ENCODE results near the gene INAFM1. TPM values are rescaled to one million over a fixed set of nuclear protein-coding genes. Genes with fewer than 3 reads are reported as not detected.
A peak's percentile ranks its signal among the peaks of the same experiment; 100 is the strongest.

The INAFM1 gene
- total and polyA plus RNA-seq, 2 donors (not counting 3 experiments of a cell fraction or from before 2014, with no cell fraction given), result 2.8 to 8.3 TPM

- H3K79me2 ChIP-seq (ENCODE audit: control insufficient read depth, insufficient read depth, low read length), result peaks cover 9% of the 10 kb centered on the region
- CTCF ChIA-PET, result interaction anchor here (1.1 to 3.1 kb wide), 3 partner anchors 13 to 20 kb away, joined by 3 to 31 read pairs (median 3); no protein-coding TSS in a partner anchor
- H3K9me1 ChIP-seq (replicated peaks; ENCODE audit: control insufficient read depth, extremely low read depth, insufficient read depth, low read length), result no peaks in the 10 kb centered on the region
- dilution Hi-C loops (cut with MboI; ENCODE audit: extremely low pct_ligation_motif_present, low sequenced_read_pairs), result no loop called here
- POLR2A ChIA-PET, result interaction anchor here (1.5 kb wide), 1 partner anchor 26 kb away, joined by 3 read pairs; the partner anchor contains the start of gene CCDC9
- TF ChIP-seq CTCF (IDR thresholded peaks at IDR 0.05; ENCODE audit: extremely low read depth in 1 of 2, insufficient read depth in 1 of 2, low read depth in 1 of 2, low read length in 2 of 2), result peak; percentile 63 to 81
- no peak for TF ChIP-seq MAX (IDR thresholded peaks at IDR 0.05; ENCODE audit: insufficient read depth, insufficient read length)
- no peaks in the 10 kb centered on the region for H3K9me3 ChIP-seq (replicated peaks; ENCODE audit: control insufficient read depth, insufficient read depth, low read length)
- no peak overlapping the region for H2AFZ ChIP-seq (ENCODE audit: low read depth, low read length)
- H4K20me1 ChIP-seq (replicated peaks; ENCODE audit: control insufficient read depth, extremely low read depth, insufficient read depth, low read length), result no peaks in the 10 kb centered on the region
- H3K9ac ChIP-seq (replicated peaks; ENCODE audit: extremely low read depth, insufficient read depth, low read length), result peak overlapping the region; percentile 64
- peak overlapping the region; percentile 55 to 93 (median 70) for H3K4me3 ChIP-seq (replicated peaks in 1 of 3; ENCODE audit: insufficient read depth in 1 of 3, low read depth in 1 of 3, low read length in 3 of 3)
- H3K27me3 ChIP-seq (ENCODE audit: control insufficient read depth in 2 of 2, insufficient read depth in 2 of 2, low read length in 2 of 2), result no peaks in the 10 kb centered on the region
- no peaks in the 10 kb centered on the region for H3K36me3 ChIP-seq (ENCODE audit: control insufficient read depth in 2 of 2, extremely low read depth in 1 of 2, insufficient read depth in 2 of 2, low read length in 2 of 2)
- peak; percentile 61 for DNase-seq (ENCODE audit: low read depth, low spot score)
- peaks cover 36% of the 10 kb centered on the region for H3K4me1 ChIP-seq (ENCODE audit: control insufficient read depth, extremely low read depth, insufficient read depth, low read length)
- FAIRE-seq, result no peak
- H3K4me2 ChIP-seq (ENCODE audit: insufficient read depth, low read length), result peak overlapping the region; percentile 57
- peak overlapping the region; percentile 31 for H3K27ac ChIP-seq (ENCODE audit: insufficient read depth, low read depth, low read length)
- BruUV-seq (replicated peaks), result no TSS peak
- intact Hi-C loops (cut with micrococcal nuclease), result no loop called here
These were observed 44.4 kb upstream of the INAFM1 start for GRCh38 chr19:47230054-47230920.

- Histone ChIP-seq H3K27ac (ENCODE audit: insufficient read depth, low read depth, low read length) (peak within 1 kb of the TSS; percentile 56), H2AFZ (ENCODE audit: low read depth, low read length) (peak within 1 kb of the TSS; percentile 16), H3K9me1 (replicated peaks; ENCODE audit: control insufficient read depth, extremely low read depth, insufficient read depth, low read length) (no peaks in the 10 kb centered on the region), H3K4me2 (ENCODE audit: insufficient read depth, low read length) (peak within 1 kb of the TSS; percentile 57), H3K79me2 (ENCODE audit: control insufficient read depth, insufficient read depth, low read length) (peaks cover 9% of the 10 kb centered on the region), H3K36me3 (ENCODE audit: control insufficient read depth in 2 of 2, extremely low read depth in 1 of 2, insufficient read depth in 2 of 2, low read length in 2 of 2) (no peaks in the 10 kb centered on the region), H3K9ac (replicated peaks; ENCODE audit: extremely low read depth, insufficient read depth, low read length) (peak within 1 kb of the TSS; percentile 64), H4K20me1 (replicated peaks; ENCODE audit: control insufficient read depth, extremely low read depth, insufficient read depth, low read length) (no peaks in the 10 kb centered on the region), H3K9me3 (replicated peaks; ENCODE audit: control insufficient read depth, insufficient read depth, low read length) (no peaks in the 10 kb centered on the region), H3K4me1 (ENCODE audit: control insufficient read depth, extremely low read depth, insufficient read depth, low read length) (peaks cover 32% of the 10 kb centered on the region), H3K4me3 (replicated peaks in 1 of 3; ENCODE audit: insufficient read depth in 1 of 3, low read depth in 1 of 3, low read length in 3 of 3) (peak within 1 kb of the TSS; percentile 55 to 93 (median 70)), H3K27me3 (ENCODE audit: control insufficient read depth in 2 of 2, insufficient read depth in 2 of 2, low read length in 2 of 2) (no peaks in the 10 kb centered on the region)
- BruUV-seq (replicated peaks), result no TSS peak
- POLR2A ChIA-PET, result no interaction called here
- intact Hi-C loops (cut with micrococcal nuclease) (no loop called here), dilution Hi-C loops (cut with MboI; ENCODE audit: extremely low pct_ligation_motif_present, low sequenced_read_pairs) (no loop called here)
- no peak for FAIRE-seq
- no peak for DNase-seq (ENCODE audit: low read depth, low spot score)
- CTCF ChIA-PET, result no interaction called here
- no peak for TF ChIP-seq EZH2 (IDR thresholded peaks at IDR 0.05; ENCODE audit: borderline replicate concordance, low read depth, low read length, severe bottlenecking)
- TF ChIP-seq JUN (IDR thresholded peaks at IDR 0.05; ENCODE audit: borderline replicate concordance, insufficient read depth, insufficient read length, low read depth), result no peak
These were observed 43.8 kb upstream of the INAFM1 start, which contains the start of gene BBC3 for GRCh38 chr19:47230921-47231214. BBC3 (minus strand) TSS chr19:47231199; CDS start chr19:47228431, 2,768 bp downstream.

Data from endothelial cell of umbilical vein (primary cell).